Amniotic epithelial cell (primary cell): ENCODE measurements around the gene GNAI2.
A peak's percentile ranks its signal among the peaks of the same experiment; 100 is the strongest.
"Not testable (repeated sequence)": the region's sequence is repeated elsewhere in the genome, so short reads cannot be mapped to it uniquely, and the experiment has no call there.

Experiments used
- DNase-seq: peaks from one replicate; pipeline ENCODE4 v3.0.0-alpha.2; 2010; ENCODE audit warnings: low read depth

Gene GNAI2

GRCh38 chr3:50226888-50227389 is 9.1 kb upstream of the GNAI2 start:
- DNase-seq: peak; percentile 45

- peak; percentile 82 for DNase-seq
Measured at GRCh38 chr3:50227390-50228183, 8.4 kb upstream of the GNAI2 start.

- not testable (repeated sequence) for DNase-seq
Measured at GRCh38 chr3:50228184-50228763, 7.7 kb upstream of the GNAI2 start.

GRCh38 chr3:50229490-50229889 is 6.5 kb upstream of the GNAI2 start:
- no peak for DNase-seq

- DNase-seq: no peak
Measured at GRCh38 chr3:50230104-50230793, 5.8 kb upstream of the GNAI2 start.

GRCh38 chr3:50230794-50231125 is 5.2 kb upstream of the GNAI2 start:
- DNase-seq: peak; percentile 65

GRCh38 chr3:50231581-50231980 is 4.4 kb upstream of the GNAI2 start:
- no peak for DNase-seq

- DNase-seq: no peak
Measured at GRCh38 chr3:50232303-50232702, 3.7 kb upstream of the GNAI2 start.

- DNase-seq: no peak
Measured at GRCh38 chr3:50233176-50233575, 2.8 kb upstream of the GNAI2 start.

- no peak for DNase-seq
Measured at GRCh38 chr3:50236484-50237132, 604 bp downstream of the GNAI2 start.

- peak; percentile 38 for DNase-seq
Measured at GRCh38 chr3:50237133-50237651, 1.2 kb downstream of the GNAI2 start.

GRCh38 chr3:50237754-50238548 is 1.9 kb downstream of the GNAI2 start:
- DNase-seq: peak; percentile 79

- DNase-seq: no peak
Measured at GRCh38 chr3:50238549-50239026, 2.6 kb downstream of the GNAI2 start.

- no peak for DNase-seq
Measured at GRCh38 chr3:50239649-50240048, 3.6 kb downstream of the GNAI2 start.

GRCh38 chr3:50241163-50241562 is 5.2 kb downstream of the GNAI2 start:
- DNase-seq: no peak

GRCh38 chr3:50241713-50242380 is 5.8 kb downstream of the GNAI2 start:
- DNase-seq: no peak

GRCh38 chr3:50242381-50242770 is 6.4 kb downstream of the GNAI2 start:
- no peak for DNase-seq

- DNase-seq: peak; percentile 76
Measured at GRCh38 chr3:50242851-50243542, 7.0 kb downstream of the GNAI2 start.

- no peak for DNase-seq
Measured at GRCh38 chr3:50243543-50243895, 7.5 kb downstream of the GNAI2 start.

GRCh38 chr3:50244813-50245212 is 8.8 kb downstream of the GNAI2 start:
- peak; percentile 39 for DNase-seq
